NOMO-1 treated with DMSO at 0.1 percent for 48 hours (cell line): ENCODE results near the gene EPHB6.
A peak's percentile ranks its signal among the peaks of the same experiment; 100 is the strongest.

Source experiments
- DNase-seq: peaks from one replicate; lab custom pipeline; 2025; ENCODE audit not compliant: unreplicated experiment; lab: John Stamatoyannopoulos, UW

The EPHB6 gene

GRCh38 chr7:142833174-142834048 lies 21.5 kb upstream of the EPHB6 start:
- DNase-seq, result peak; percentile 55

- DNase-seq, result no peak
Measured at GRCh38 chr7:142835487-142835886, 19.4 kb upstream of the EPHB6 start.

GRCh38 chr7:142836426-142836825 lies 18.4 kb upstream of the EPHB6 start:
- no peak for DNase-seq

GRCh38 chr7:142838461-142839213 lies 16.2 kb upstream of the EPHB6 start:
- no peak for DNase-seq

GRCh38 chr7:142842251-142842766 lies 12.6 kb upstream of the EPHB6 start:
- no peak for DNase-seq

GRCh38 chr7:142847353-142847752 lies 7.5 kb upstream of the EPHB6 start:
- DNase-seq, result no peak

- no peak for DNase-seq
Measured at GRCh38 chr7:142851269-142851668, 3.6 kb upstream of the EPHB6 start.

- DNase-seq, result no peak
Measured at GRCh38 chr7:142851919-142852318, 3.0 kb upstream of the EPHB6 start.

GRCh38 chr7:142853739-142854371 lies 1.0 kb upstream of the EPHB6 start:
- DNase-seq, result peak; percentile 72

- DNase-seq, result no peak
Measured at GRCh38 chr7:142855114-142855743, 353 bp downstream of the EPHB6 start.

- no peak for DNase-seq
Measured at GRCh38 chr7:142855756-142856564, 1.1 kb downstream of the EPHB6 start.

- DNase-seq, result no peak
Measured at GRCh38 chr7:142856565-142857245, 1.8 kb downstream of the EPHB6 start.

GRCh38 chr7:142857625-142858024 lies 2.7 kb downstream of the EPHB6 start:
- DNase-seq, result no peak

- no peak for DNase-seq
Measured at GRCh38 chr7:142859411-142859810, 4.5 kb downstream of the EPHB6 start.

- DNase-seq, result no peak
Measured at GRCh38 chr7:142859829-142860228, 5.0 kb downstream of the EPHB6 start.

- no peak for DNase-seq
Measured at GRCh38 chr7:142860968-142861367, 6.1 kb downstream of the EPHB6 start.

GRCh38 chr7:142862351-142862750 lies 7.5 kb downstream of the EPHB6 start:
- no peak for DNase-seq

GRCh38 chr7:142862786-142863400 lies 8.0 kb downstream of the EPHB6 start:
- DNase-seq, result no peak
